ENCODE data around the gene NXN.
"Not testable (repeated sequence)": the region's sequence is repeated elsewhere in the genome, so short reads cannot be mapped to it uniquely, and the experiment has no call there.

The NXN gene

DNA sequence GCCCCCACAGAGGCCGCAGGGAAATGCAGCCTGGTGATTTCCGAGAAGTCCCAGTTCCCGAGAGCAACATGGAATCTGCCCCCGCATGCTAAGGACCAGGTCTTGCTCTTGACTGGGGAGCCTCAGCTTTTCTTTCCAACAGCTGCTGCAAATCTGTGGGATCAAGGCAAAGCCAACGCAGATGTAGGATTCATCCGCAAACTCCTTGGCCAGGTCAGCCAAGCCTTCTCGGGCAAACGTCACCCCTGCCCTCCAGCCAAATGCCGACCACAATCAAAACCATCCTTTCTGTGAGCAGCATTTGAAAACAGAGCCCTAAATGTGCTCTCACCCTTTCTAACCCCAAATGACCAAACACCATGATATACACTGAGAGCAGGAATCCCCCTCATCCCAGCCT lies 143.4 kb downstream of the NXN start:
- no peak for DNase-seq (ENCODE audit: low read depth in 1 of 2, low spot score in 1 of 2)

DNA sequence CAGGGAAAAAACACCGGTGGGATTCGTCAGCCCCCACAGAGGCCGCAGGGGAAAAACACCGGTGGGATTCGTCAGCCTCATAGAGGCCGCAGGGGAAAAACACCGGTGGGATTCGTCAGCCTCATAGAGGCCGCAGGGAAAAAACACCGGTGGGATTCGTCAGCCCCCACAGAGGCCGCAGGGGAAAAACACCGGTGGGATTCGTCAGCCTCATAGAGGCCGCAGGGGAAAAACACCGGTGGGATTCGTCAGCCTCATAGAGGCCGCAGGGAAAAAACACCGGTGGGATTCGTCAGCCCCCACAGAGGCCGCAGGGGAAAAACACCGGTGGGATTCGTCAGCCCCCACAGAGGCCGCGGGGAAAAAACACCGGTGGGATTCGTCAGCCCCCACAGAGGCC lies 143.9 kb downstream of the NXN start:
- not testable (repeated sequence) for DNase-seq (ENCODE audit: low read depth in 1 of 2, low spot score in 1 of 2)

DNA sequence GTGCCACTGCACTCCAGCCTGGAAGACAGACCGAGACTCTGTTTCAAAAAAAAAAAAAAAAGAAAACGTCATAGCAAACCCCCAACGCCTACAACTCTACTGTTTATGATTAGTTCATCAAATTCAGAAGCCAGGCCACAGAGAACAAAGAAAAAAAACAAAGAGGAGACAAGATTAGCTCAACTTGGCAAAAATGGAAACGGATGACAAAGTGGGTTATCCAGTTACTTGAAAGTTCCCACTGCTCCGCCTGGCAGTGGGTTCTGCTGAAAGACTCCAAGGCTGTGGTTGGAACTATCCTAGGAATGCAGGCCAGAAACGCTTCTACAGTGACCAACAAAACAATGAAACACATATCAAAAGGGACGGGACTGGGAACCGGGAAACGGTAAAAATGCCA lies 144.3 kb downstream of the NXN start:
- DNase-seq (ENCODE audit: low read depth in 1 of 2, low spot score in 1 of 2) = no peak

DNA sequence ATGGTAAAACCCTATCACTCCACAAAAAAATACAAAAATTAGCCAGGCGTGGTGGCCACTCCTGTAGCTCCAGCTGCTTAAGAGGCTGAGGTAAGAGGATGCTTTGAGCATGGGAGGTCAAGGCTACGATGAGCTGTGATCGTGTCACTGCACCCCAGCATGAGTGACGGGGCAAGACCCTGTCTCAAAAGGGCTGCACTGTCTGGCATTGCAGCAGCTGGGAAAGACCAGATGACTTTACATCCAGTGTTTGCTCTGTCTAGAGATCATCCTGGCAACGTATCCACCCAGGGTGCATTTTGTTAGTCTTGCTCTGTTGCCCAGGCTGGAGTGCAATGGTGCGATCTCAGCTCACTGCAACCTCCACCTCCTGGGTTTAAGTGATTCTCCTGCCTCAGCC lies 145.4 kb downstream of the NXN start:
- DNase-seq (ENCODE audit: low read depth in 1 of 2, low spot score in 1 of 2) = no peak

DNA sequence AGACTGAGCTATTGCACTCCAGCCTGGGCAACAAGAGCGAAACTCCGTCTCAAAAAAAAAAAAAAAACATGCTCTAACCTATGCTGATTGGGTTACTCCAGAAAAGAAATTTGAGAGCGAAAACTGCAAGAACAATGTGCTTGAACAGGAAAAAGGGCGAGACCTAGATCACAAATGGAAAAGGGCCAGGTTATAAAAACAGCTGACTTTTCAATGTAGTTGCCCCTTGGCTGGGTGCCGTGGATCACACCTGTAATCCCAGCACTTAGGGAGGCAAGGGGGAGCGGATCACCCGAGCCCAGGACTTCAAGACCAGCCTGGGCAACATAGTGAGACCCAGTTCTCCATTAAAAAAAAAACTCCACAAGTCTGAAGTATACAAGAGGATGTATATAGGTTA lies 148.6 kb downstream of the NXN start:
- DNase-seq (ENCODE audit: low read depth in 1 of 2, low spot score in 1 of 2) = no peak

DNA sequence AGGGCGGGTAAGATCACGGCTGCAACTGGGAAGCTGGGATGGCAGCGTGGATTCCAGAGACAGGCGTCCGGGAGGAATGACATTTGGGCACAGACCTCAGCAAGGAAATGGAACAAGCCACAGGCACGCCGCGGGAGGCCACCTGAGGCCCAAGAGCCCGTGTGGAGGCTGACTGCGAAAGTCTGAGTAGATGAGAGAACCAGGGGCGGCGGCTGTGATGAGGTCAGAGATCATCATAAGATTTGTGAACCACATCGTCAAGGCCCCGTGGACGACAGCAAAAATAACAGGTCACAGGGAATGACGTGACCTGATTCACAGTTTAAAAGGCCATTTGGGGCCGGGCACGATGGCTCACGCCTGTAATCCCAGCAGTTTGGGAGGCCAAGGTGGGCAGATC lies 149.2 kb downstream of the NXN start:
- DNase-seq (ENCODE audit: low read depth in 1 of 2, low spot score in 1 of 2) = no peak

DNA sequence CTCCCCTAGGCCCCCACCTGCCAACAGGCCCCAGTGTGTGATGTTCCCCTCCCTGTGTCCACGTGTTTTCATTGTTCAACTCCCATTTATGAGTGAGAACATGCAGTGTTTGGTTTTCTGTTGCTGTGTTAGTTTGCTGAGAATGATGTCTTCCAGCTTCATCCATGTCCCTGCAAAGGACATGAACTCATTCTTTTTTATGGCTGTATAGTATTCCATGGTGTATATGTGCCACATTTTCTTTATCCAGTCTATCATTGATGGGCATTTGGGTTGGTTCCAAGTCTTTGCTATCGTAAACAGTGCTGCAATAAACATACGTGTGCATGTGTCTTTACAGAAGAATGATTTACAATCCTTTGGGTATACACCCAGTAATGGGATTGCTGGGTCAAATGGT lies 150.0 kb downstream of the NXN start:
- DNase-seq (ENCODE audit: low read depth in 1 of 2, low spot score in 1 of 2) = not testable (repeated sequence)

DNA sequence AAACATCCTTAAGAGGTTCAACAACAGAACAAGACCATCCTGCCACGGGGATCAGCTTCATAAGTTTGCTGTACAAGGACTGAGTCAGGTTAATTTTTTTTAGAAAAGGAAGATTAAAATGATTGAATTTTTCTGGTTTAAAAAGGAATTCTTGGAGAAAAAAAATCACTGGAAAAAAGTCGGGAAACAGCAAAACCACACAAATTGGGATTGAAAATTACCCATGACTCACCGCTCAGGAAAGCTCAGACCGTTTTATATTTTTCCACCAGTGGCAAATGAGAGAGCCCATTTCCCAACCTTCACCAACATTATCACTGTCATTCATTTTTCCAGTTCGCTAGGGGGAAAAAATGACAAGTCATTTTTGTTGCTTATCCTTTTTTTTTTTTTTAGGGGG lies 150.8 kb downstream of the NXN start:
- DNase-seq (ENCODE audit: low read depth in 1 of 2, low spot score in 1 of 2) = no peak

DNA sequence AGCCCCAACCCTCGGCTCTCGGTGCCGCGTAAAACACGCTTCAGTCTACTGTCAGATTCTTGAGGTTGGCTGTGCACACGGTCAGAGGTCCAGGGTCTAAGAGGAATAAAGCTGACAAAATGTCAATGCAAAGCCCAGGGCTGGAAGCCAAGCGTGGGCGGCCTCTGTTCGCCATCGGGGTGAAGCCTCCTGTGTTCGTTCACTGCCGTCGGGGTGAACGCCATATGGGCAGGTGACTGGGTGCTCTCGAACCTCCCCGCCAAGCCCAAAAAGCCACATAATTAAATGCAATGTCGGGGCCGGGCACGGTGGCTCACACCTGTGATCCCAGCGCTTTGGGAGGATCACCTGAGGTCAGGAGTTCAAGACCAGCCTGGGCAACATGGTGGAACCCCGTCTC lies 152.8 kb downstream of the NXN start:
- no peak for DNase-seq (ENCODE audit: low read depth in 1 of 2, low spot score in 1 of 2)

DNA sequence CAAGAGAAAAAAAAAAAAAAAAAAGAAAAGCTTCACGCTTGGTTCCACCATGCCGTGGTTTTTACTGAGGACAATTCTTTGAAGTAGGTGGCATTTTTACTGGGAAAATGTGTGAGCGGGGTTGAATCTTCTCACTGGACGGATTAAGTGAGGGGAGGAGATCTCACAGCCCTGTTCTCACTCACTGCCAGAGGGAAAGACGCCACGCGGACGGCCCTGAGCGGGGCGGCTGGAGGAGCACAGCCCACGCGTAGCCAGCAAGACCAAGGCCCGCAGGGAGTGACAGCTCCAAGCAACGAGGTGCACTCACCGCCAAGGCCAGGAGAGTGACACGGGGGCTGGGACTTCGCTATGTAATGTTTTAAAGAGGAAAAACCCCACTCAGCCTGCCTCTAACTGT lies 154.4 kb downstream of the NXN start:
- DNase-seq (ENCODE audit: low read depth in 1 of 2, low spot score in 1 of 2) = no peak

DNA sequence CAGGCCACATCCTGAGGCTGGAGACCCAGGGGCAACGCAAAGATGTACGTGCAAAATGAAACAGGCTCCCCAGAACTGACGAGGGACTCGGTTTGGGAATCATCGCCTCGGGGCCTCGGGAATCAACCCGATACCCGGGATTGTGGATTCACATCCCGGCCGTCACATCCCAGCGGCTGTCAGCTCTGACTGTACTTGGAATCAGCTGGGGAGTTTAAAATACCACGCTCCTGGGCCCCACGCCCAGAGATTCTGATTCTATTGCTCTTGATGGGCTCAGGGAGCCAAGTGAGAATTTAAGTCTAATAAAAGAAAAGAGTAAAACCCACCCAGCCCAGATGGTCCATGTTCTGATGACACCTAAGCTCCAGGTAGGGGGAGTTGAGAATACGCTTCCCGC lies 155.2 kb downstream of the NXN start:
- DNase-seq (ENCODE audit: low read depth in 1 of 2, low spot score in 1 of 2) = no peak

DNA sequence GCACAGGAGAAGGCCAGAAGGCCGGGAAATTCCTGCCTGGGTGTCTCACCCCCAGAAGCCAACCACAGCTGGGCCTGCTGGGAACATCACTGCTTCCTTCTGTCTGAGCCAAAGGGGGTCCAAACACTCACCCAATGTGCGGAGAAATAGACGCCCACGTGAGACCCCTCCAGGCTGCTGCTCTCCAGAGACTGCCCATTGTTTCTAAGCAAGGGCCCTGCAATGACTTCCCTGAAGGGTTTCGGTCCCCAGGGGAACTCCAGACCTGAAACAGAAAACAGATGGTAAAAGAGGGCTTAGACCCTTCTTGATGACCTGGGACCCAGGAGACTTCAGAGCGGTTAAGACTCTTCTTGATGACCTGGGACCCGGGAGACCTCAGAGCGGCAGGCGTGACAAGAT lies 156.1 kb downstream of the NXN start:
- no peak for DNase-seq (ENCODE audit: low read depth in 1 of 2, low spot score in 1 of 2)

DNA sequence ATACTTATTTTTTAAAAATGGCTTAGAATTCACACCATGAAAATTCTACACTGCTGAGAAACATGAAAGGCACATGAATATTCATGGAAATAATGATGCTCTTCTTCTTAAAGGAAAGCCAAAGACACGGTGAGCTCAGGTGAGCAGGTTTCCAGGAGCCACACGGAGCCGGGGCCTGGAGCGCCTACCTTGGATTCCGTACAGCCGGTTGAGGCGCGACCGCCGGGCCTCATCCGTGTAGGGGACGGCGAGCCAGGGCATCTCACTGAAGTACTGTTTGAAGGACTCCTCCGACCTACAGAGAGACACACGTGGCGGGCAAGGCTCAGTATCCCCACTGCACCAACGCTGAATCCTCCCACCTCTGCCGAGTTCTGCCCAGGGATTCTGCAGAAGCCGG lies 160.3 kb downstream of the NXN start:
- DNase-seq (ENCODE audit: low read depth in 1 of 2, low spot score in 1 of 2) = no peak

DNA sequence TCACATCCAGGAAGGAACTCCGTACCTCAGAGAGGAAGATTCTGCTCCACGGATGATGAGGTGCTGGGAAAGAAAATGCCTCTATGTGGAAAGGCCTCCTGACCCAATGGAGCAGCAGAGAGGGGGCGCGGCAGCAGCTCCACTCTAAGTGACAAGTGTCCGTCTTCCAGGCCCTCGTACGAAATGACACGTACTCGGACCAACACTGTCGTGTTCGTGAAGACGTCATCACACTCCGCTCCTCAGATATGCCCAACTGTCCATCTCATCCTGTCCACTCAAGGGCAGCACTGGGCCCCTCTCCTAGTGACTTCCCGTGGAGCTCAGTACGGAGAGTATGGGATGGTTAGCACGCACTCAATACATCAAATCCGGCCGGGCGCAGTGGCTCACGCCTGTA lies 165.2 kb downstream of the NXN start:
- DNase-seq (ENCODE audit: low read depth in 1 of 2, low spot score in 1 of 2) = no peak

DNA sequence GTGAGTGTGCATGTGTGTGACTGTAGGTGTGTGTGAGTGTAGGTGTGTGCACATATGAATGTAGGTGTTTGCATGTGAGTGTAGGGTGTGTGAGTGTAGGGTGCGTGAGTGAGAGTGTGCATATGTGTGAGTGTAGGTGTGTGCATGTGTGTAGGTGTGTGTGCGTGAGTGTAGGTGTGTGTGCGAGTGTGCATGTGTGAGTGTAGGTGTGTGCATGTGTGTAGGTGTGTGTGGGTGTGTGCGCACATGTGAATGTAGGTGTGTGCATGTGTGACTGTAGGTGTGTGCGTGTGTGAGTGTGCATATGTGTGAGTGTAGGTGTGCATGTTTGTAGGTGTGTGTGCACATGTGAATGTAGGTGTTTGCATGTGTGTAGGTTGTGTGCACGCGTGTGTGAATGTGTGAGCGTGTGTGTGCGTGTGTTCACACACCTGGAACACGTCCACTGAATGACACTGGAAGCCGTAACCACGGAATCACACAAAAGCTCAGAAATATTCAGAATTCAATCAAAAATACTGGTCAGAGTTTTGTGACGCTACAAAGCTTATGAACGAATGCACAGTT lies 166.9 kb downstream of the NXN start:
- DNase-seq (ENCODE audit: low read depth in 1 of 2, low spot score in 1 of 2) = no peak

DNA sequence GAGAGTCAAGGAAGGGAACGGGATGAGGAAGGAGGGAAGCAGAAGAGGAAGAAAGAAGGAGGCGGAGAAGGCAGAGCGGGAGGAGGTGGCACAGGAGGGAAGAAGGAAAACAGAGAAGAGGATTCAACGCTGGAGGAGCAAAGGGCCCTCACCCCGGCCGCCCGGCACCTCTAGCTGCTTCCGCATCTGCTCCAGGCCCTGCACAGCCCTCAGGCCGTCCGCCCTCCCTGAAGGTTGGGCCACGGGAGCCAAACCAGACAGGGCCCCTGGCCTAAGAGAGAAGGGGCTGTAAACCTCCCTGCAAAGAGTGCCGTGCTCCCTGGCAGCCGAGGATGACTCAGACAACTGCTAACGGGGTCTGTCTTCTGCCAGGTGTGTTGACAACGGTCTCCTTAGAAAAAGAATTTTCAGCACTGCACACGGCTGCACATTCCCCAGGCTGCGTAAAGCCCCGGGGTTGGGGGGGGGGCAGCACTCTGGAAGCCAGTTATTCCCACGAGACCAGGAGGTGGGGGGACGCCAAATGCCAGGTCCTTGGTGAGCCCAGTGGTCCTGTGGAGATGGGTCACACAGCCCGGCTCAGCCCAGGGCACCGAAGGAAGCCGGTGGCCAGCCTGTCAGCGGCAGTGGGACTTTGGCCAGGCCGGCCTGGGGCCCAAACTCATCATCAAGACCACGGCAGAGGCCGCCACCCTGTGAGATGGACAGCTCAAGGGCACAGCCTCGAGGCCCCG lies 168.4 kb downstream of the NXN start:
- no peak for DNase-seq (ENCODE audit: low read depth in 1 of 2, low spot score in 1 of 2)

DNA sequence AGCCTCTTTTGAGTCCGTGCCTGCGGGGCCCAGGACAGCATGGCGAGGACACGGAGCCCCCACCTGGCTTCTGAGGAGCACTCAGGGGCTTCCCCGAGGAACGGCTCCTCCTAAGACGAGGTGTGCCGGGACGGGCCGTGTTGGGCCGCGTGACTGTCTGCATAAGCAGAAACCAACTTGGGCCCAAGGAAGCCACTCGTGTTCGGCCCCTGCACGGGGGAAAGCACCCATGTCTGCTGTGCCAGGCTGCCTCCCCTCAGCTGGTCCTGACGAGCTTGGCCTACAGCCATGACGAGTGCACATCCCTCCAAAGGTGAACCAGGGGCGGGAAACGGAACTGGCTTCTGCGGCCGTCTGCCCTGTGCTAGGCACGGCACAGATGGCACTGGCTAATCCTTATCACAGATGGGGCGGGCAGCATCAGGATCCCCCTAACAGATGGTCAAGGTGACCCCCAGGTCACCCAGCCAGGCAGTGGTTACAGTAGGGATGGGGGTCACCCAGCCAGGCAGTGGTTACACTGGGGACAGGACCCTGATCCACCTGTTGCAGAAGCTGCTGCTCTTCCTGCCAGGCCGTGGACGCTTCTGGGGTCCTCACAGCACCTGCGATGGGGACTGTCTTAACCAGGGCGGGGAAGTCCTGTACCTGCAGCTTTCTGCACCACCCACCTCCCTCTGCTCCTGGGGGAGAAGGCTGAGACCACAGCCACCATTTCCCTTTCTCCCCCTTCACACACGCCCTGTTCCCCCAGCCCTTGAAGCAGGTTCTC lies 171.9 kb downstream of the NXN start:
- no peak for DNase-seq (ENCODE audit: low read depth in 1 of 2, low spot score in 1 of 2)

DNA sequence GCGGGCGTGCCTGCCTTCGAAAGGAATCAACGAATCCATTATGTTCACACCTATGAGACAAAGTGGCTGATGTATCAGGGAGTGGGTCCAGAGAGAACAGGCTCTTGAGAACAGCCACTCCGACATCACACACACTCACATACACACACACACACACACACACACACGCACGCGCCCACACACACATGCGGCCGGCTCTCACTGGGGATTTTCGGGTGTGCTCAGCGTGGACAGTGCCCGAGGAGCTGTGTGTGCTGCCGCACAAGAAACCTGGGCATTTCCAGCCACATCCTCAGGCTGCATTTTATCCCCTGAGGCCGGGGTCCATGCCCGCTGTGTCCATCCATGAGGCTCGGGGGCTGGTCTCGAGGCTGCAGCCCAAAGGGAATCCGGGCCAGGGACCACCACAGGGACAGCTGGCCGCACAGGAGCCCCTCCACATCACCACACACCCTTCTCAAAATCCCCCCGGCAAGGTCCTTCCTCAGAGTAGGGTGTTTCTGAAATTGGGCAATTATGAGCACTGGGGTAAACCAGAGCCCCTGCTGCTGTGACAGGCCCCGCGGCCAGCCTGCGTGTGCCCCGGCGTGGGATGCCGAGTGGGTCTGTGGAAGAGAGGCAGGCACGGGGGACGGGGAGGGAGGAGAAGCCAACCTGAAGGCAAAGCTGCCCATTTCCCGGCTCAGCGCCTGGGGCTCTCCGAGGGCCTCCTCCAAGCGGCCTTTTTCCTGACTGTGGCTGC lies 172.6 kb downstream of the NXN start:
- no peak for DNase-seq (ENCODE audit: low read depth in 1 of 2, low spot score in 1 of 2)

DNA sequence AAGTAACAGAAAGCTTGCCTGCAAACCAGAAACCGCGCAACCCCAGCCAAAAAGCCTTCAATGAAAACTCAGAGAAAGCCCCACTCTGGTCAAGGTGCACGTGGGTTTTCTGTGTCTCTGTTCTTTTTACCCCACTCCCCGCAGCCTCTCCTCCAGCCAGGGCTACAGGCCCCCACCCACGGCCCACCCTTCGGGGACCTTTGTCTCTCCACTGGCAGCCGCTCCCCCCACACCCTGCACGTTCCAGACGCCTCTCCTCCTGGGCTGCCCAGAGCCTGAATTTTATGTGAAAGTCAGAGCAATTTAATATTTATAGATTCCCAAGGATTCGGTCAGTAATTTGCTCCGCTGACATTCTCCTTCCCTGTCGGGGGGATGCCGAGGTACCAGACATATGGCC lies 173.2 kb downstream of the NXN start:
- no peak for DNase-seq (ENCODE audit: low read depth in 1 of 2, low spot score in 1 of 2)

DNA sequence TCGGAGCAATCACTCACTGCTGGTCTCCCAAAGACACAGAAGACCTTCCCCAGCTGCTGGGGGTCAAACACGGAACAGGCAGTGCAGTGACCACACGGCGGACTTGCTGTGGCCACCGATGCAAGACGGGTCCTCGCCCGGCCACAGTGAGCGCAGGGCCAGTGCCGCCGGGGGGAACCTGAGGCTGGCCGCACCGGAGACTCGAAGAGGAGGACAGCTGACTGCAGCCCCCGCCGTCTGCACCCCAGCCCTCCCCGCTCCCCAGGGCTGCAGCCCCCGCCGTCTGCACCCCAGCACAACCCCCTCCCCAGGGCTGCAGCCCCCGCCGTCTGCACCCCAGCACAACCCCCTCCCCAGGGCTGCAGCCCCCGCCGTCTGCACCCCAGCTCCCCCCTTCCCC lies 173.7 kb downstream of the NXN start:
- DNase-seq (ENCODE audit: low read depth in 1 of 2, low spot score in 1 of 2) = not testable (repeated sequence)

DNA sequence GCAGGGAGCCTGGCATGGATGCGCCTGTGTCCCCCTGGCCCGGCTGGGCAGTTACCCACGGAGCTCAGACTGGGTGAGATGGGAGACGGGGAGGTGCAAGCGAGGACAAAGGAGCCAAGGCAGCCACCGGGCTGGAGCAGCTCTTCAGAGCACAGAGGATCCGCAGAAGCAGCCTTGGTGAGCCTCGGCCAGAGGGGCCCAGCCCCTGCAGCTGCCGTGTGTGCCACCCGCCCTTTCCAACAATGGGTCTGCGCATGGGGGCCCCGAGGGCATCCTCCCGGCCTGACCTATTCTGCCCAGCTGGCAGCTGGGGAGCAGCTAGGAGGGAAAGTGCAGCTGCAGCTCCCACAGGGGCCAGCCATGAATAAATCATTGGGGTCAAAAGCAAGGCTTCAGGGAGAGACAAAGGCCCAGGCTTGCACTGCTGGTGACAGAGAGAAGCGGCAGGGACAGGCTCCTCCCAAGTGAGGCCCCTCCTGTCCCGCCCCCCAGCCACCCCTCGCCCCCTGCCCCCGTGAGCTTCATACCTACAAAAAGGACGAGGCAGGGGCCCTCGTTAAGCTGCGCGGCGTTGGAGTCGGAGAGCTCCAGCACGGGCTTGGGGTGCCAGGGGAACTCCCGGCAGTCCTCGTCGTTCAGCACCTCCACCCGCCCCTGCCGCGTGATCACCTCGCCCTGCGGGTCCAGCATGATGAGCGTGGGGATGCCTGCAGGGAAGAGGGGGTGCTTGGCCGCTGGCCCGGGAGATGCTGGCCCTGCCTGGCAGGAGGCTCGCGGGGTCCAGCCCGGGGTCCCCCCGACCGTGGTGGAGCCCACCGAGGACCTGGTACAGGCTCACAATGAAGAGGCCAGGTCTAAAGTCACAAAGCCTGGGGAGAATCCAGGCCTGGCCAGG lies 174.8 kb downstream of the NXN start:
- no peak for DNase-seq (ENCODE audit: low read depth in 1 of 2, low spot score in 1 of 2)
